ENCODE measurements around the gene LYZL2.
"Not testable (repeated sequence)": the region's sequence is repeated elsewhere in the genome, so short reads cannot be mapped to it uniquely, and the experiment has no call there.

Gene LYZL2

DNA sequence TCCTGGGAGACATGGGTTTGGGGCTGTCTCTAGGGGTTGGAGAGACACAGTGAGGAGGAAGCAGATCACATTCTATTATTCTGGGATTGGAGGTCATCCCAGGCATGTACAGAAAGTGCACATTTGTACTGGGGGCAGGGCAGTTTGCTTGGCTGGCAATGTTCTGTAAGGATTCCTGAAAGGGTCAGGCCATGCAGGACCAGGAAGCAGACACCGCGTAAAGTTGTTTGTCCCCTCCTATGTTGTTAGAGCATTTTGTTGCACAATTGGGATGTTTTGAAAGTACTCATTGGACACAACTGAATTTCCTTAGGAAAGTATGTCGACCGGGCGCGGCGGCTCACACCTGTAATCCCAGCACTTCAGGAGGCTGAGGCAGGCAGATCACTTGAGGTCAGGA, 12.5 kb downstream of the LYZL2 start:
- Histone ChIP-seq H3K27me3 (replicated peaks; ENCODE audit: control insufficient read depth, insufficient read depth, low read length) (no peaks in the 10 kb centered on the region; the same call in 1 of the 2 replicates), H3K4me3 (replicated peaks; ENCODE audit: low read depth, low read length) (no peak overlapping the region), H3K36me3 (ENCODE audit: control insufficient read depth, insufficient read depth, low read length) (no peaks in the 10 kb centered on the region)
- DNase-seq (ENCODE audit: extremely low read depth, insufficient read length) = no peak
- TF ChIP-seq, protein P1, sequence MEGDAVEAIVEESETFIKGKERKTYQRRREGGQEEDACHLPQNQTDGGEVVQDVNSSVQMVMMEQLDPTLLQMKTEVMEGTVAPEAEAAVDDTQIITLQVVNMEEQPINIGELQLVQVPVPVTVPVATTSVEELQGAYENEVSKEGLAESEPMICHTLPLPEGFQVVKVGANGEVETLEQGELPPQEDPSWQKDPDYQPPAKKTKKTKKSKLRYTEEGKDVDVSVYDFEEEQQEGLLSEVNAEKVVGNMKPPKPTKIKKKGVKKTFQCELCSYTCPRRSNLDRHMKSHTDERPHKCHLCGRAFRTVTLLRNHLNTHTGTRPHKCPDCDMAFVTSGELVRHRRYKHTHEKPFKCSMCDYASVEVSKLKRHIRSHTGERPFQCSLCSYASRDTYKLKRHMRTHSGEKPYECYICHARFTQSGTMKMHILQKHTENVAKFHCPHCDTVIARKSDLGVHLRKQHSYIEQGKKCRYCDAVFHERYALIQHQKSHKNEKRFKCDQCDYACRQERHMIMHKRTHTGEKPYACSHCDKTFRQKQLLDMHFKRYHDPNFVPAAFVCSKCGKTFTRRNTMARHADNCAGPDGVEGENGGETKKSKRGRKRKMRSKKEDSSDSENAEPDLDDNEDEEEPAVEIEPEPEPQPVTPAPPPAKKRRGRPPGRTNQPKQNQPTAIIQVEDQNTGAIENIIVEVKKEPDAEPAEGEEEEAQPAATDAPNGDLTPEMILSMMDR (IDR thresholded peaks at IDR 0.05; ENCODE audit: insufficient read depth, low read length, poor library complexity, severe bottlenecking) = no peak

DNA sequence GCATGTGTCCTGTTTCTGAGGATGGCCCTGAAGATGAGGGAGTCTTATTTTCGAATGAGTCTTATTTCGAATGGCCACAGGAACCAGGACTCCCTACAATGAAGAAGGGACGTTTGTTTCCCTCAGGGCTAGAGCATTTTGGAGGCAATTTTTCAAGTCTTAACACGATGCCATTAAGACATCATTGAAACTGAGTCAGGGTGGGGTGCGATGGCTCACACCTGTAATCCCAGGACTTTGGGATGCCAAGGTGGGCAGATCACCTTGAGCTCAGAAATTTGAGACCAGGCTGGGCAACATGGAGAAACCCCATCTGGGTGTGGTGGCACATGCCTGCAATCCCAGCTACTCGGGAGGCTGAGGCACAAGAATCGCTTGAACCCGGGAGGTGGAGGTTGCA, 18.5 kb downstream of the LYZL2 start:
- H3K36me3 ChIP-seq (ENCODE audit: control insufficient read depth, insufficient read depth, low read length); H3K4me3 ChIP-seq (replicated peaks; ENCODE audit: low read depth, low read length); DNase-seq (ENCODE audit: extremely low read depth, insufficient read length); H3K27me3 ChIP-seq (replicated peaks; ENCODE audit: control insufficient read depth, insufficient read depth, low read length): not testable (repeated sequence)

DNA sequence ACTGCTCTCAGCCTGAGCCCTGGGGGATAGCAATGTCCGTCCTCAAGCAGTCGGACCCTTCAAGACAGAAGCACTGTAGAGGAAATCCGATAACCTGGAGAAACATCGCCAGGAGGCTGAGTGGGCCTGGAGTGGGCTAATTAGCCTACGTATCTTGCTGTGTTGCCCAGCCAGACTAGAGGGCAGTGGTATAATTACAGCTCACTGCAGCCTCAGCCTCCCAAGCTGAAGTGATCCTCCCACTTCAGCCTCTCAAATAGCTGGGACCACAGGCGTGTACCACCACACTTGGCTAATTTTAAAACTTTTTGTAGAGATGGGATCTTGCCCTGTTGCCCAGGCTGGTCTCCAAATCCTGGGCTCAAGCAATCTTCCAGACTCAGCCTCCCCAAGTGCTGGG, 21.7 kb downstream of the LYZL2 start:
- DNase-seq (ENCODE audit: extremely low read depth, insufficient read length) = no peak
- H3K36me3 ChIP-seq (ENCODE audit: control insufficient read depth, insufficient read depth, low read length) = no peaks in the 10 kb centered on the region
- TF ChIP-seq, protein P1 (IDR thresholded peaks at IDR 0.05; ENCODE audit: insufficient read depth, low read length, poor library complexity, severe bottlenecking) = no peak
- no peaks in the 10 kb centered on the region for H3K27me3 ChIP-seq (replicated peaks; ENCODE audit: control insufficient read depth, insufficient read depth, low read length)
- no peak overlapping the region for H3K4me3 ChIP-seq (replicated peaks; ENCODE audit: low read depth, low read length)

DNA sequence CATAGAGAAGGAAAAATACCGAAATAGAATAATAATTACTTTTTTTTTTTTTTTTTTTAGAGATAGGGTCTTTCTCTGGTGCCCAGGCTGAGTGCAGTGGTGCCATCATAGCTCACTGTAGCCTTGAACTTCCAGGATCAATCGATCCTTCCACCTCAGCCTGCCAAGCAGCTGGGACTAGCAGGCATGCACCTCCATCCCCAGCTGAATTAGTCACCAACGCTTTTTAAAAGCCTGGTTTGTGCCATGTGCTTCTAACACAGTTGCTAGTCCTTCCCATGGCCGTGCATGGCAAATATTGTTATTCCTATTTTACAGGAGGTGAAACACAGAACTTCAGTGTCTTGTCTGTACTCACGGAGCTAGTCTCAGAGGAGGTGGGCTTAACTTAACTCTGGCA, 23.2 kb downstream of the LYZL2 start:
- Histone ChIP-seq H3K4me3 (replicated peaks; ENCODE audit: low read depth, low read length) (no peak overlapping the region), H3K36me3 (ENCODE audit: control insufficient read depth, insufficient read depth, low read length) (no peaks in the 10 kb centered on the region), H3K27me3 (replicated peaks; ENCODE audit: control insufficient read depth, insufficient read depth, low read length) (no peaks in the 10 kb centered on the region)
- TF ChIP-seq, protein P1 (IDR thresholded peaks at IDR 0.05; ENCODE audit: insufficient read depth, low read length, poor library complexity, severe bottlenecking) = no peak
- DNase-seq (ENCODE audit: extremely low read depth, insufficient read length) = no peak

DNA sequence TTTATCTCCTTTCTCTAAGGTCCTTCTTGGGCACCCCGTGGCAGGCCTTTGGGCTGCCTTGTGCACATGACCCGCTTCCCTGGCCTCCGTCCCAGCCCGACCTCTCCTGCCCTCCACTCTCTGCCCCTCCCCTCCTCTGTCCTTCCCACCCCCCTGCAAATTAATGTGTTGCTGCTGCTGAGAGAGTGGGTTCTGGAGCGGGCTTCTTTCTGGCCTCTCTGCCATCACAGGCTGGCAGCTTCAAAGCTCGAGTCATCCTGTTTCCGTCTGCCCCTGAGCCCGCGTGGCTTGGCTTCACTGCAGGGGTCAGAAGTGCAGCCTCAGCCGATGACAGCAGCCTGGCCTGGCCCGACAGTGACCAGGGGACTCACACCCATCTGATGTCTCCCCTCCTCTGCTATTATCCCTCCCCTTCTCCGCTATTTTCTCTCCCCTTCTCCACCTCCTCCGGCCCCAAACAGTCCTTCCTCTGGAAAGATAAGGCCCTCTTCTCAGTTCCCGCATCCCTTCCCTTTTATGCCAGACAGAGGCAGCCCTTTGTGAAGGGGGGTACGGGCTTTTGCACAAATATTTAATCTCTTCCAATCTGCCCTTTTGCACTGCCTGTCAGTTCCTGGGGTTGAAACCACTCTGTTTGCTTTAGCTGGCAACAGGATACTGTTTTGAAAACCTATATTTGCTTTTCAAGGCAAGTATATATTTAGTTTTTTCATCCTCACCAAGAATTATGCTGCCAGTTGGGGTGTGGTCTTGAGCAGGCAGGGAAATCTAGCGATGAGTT, 24.0 kb downstream of the LYZL2 start:
- DNase-seq (ENCODE audit: extremely low read depth, insufficient read length); H3K27me3 ChIP-seq (replicated peaks; ENCODE audit: control insufficient read depth, insufficient read depth, low read length); H3K36me3 ChIP-seq (ENCODE audit: control insufficient read depth, insufficient read depth, low read length); H3K4me3 ChIP-seq (replicated peaks; ENCODE audit: low read depth, low read length): not testable (repeated sequence)

DNA sequence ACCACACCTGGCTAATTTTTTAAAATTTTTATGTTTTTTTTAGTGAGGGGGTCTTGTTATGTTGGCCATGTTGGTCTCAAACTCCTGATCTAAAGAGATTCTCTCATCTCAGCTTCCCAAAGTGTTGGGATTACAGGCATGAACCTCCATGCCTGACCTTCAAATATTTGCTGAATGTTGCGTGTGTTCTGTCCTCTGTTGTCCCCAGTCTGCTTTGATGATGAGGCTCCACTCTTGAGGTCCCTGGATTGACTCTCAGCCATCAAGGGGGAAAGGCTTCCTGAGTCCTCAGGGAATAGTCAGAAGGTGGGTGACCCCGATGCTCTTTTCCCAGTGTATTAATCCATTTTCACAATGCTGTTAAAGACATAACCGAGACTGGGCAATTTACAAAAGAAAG, 26.0 kb downstream of the LYZL2 start:
- Histone ChIP-seq H3K27me3 (replicated peaks; ENCODE audit: control insufficient read depth, insufficient read depth, low read length) (no peaks in the 10 kb centered on the region), H3K4me3 (replicated peaks; ENCODE audit: low read depth, low read length) (no peak overlapping the region), H3K36me3 (ENCODE audit: control insufficient read depth, insufficient read depth, low read length) (no peaks in the 10 kb centered on the region)
- DNase-seq (ENCODE audit: extremely low read depth, insufficient read length) = no peak
- TF ChIP-seq, protein P1 (IDR thresholded peaks at IDR 0.05; ENCODE audit: insufficient read depth, low read length, poor library complexity, severe bottlenecking) = no peak

DNA sequence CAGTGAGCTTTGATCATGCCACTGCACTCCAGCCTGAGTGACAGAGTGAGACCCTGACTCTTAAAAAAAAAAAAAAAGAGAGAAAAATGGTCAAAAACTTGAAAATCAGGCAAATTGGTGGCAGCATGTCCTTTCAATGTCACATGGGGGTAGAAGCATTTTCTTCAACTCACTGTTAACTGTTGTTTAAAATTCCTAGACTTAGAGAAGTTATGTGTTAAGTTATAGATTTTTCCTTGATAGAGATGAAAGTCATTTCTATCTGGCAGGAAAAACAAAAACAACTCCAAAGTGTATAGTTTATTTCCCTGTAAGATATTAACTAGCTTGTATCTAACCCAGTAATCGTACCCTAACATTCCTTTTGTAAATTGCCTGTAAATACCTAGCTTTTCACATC, 26.8 kb downstream of the LYZL2 start:
- TF ChIP-seq, protein P1 (IDR thresholded peaks at IDR 0.05; ENCODE audit: insufficient read depth, low read length, poor library complexity, severe bottlenecking) = no peak
- Histone ChIP-seq H3K4me3 (replicated peaks; ENCODE audit: low read depth, low read length) (no peak overlapping the region), H3K27me3 (replicated peaks; ENCODE audit: control insufficient read depth, insufficient read depth, low read length) (no peaks in the 10 kb centered on the region), H3K36me3 (ENCODE audit: control insufficient read depth, insufficient read depth, low read length) (no peaks in the 10 kb centered on the region)
- DNase-seq (ENCODE audit: extremely low read depth, insufficient read length) = no peak
